Astrocyte of the spinal cord (primary cell): ENCODE data around the gene USP47.

ENCODE experiments used
- DNase-seq: peaks from one replicate; pipeline ENCODE4 v3.0.0; 2011; ENCODE audit warnings: low read depth, low spot score
- H3K4me3 ChIP-seq: 2 replicates; pipeline ENCODE4 v1.5.1; 2011; ENCODE audit warnings: low read depth, mild to moderate bottlenecking, low read length, moderate library complexity
- CTCF ChIP-seq: IDR thresholded peaks from 2 replicates; pipeline ENCODE4 v1.5.1; 2012; ENCODE audit warnings: low read depth, mild to moderate bottlenecking, low read length, inconsistent platforms
- in situ Hi-C: cut with HindIII; loops from 2 replicates; pipeline ENCODE4 v1.10.0; 2017; ENCODE audit warnings: low sequenced_read_pairs

Gene USP47

GRCh38 chr11:11806586-11806985 lies 35.2 kb upstream of the USP47 start:
- TF ChIP-seq CTCF: no peak
- no peak overlapping the region for H3K4me3 ChIP-seq
- no peak for DNase-seq
- in situ Hi-C loops: no loop called here

GRCh38 chr11:11807811-11808782 lies 33.7 kb upstream of the USP47 start:
- in situ Hi-C loops: no loop called here
- TF ChIP-seq CTCF: no peak
- H3K4me3 ChIP-seq: no peak overlapping the region
- no peak for DNase-seq

- in situ Hi-C loops: no loop called here
- DNase-seq: no peak
- H3K4me3 ChIP-seq: no peak overlapping the region
- no peak for TF ChIP-seq CTCF
These were observed 32.7 kb upstream of the USP47 start for GRCh38 chr11:11808992-11809615.

- in situ Hi-C loops: no loop called here
- no peak for TF ChIP-seq CTCF
- H3K4me3 ChIP-seq: no peak overlapping the region
- no peak for DNase-seq
These were observed 30.7 kb upstream of the USP47 start for GRCh38 chr11:11810764-11811726.

GRCh38 chr11:11813288-11813962 lies 28.3 kb upstream of the USP47 start:
- DNase-seq: peak; percentile 87
- in situ Hi-C loops: no loop called here
- H3K4me3 ChIP-seq: no peak overlapping the region
- no peak for TF ChIP-seq CTCF
